UCSD-AML1 (cell line): ENCODE measurements around the gene PCDHB7.
A peak's percentile ranks its signal among the peaks of the same experiment; 100 is the strongest.
"Not testable (repeated sequence)": the region's sequence is repeated elsewhere in the genome, so short reads cannot be mapped to it uniquely, and the experiment has no call there.

Experiments
- DNase-seq: peaks from one replicate; lab custom pipeline; 2025; ENCODE audit not compliant: unreplicated experiment; lab: John Stamatoyannopoulos, UW

Gene PCDHB7

DNA sequence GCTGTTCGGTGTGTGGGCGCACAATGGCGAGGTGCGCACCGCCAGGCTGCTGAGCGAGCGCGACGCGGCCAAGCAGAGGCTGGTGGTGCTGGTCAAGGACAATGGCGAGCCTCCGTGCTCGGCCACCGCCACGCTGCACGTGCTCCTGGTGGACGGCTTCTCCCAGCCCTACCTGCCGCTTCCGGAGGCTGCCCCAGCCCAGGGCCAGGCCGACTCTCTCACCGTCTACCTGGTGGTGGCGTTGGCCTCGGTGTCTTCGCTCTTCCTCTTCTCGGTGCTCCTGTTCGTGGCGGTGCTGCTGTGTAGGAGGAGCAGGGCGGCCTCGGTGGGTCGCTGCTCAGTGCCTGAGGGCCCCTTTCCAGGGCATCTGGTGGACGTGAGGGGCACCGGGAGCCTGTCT, 7.4 kb downstream of the PCDHB7 start:
- not testable (repeated sequence) for DNase-seq

DNA sequence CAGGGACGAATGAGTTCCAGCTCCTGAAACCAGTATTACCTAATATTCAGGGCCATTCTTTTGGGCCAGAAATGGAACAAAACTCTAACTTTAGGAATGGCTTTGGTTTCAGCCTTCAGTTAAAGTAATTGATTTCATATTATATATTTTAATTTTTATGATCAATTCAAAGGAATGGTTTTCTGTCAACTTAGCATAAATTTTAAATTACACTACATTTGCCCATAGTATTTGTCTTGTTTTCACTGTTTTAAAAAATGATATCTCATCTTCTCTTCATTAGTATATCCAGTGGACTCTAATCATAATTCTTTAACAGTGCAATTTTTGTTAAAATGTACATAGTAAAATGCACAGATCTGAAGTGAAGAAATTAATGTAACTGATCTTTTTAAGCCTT, 7.9 kb downstream of the PCDHB7 start:
- DNase-seq, result no peak

DNA sequence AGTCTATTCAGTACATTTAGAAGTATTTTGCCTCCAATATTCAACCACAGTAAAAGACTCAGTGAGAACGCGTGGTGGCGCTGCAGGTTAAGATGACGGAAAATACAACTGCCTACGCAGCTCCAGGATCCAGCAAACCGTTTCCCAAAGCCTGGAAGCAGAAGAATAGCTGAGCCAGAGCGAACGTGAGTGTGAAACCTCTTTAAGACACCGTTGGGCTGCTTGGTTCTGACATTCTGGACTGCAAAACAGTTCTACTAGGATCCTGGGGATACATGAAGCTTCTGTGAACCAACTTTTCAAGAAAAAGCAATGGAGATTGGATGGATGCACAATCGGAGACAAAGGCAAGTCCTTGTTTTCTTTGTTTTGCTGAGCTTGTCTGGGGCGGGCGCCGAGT, 9.8 kb downstream of the PCDHB7 start, which contains the start of gene PCDHB16:
PCDHB16 (plus strand) TSS at position 140 of the 400 bp plus-strand sequence; CDS start at position 313, 173 bp downstream.
- no peak for DNase-seq

DNA sequence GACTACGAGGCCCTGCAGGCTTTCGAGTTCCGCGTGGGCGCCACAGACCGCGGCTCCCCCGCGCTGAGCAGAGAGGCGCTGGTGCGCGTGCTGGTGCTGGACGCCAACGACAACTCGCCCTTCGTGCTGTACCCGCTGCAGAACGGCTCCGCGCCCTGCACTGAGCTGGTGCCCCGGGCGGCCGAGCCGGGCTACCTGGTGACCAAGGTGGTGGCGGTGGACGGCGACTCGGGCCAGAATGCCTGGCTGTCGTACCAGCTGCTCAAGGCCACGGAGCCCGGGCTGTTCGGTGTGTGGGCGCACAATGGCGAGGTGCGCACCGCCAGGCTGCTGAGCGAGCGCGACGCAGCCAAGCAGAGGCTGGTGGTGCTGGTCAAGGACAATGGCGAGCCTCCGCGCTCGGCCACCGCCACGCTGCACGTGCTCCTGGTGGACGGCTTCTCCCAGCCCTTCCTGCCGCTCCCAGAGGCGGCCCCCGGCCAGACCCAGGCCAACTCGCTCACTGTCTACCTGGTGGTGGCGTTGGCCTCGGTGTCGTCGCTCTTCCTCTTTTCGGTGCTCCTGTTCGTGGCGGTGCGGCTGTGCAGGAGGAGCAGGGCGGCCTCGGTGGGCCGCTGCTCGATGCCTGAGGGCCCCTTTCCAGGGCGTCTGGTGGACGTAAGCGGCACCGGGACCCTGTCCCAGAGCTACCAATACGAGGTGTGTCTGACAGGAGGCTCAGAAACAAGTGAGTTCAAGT, 11.8 kb downstream of the PCDHB7 start:
- not testable (repeated sequence) for DNase-seq

DNA sequence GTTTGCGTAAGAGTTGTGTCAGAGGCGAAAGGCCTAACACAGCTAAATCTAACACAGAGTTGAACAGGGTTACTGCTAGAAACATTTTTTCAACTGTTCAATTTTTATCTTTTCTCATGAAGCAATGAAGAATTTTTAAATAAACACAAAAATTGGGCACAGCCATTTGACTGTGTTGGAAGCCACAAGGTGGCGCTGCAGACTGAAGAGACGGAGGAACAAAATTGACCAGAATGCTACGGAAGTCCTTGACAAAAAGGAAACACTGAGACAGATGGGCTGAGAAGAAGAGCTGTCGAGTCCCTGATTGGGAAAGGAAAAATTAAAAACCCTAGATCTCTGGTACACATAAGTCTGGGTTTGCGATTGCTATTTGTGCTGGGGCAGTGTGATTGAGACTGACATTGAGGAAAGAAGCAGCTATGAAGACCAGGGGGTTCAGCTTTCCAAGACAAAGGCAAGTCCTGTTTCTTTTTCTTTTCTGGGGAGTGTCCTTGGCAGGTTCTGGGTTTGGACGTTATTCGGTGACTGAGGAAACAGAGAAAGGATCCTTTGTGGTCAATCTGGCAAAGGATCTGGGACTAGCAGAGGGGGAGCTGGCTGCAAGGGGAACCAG, 14.6 kb downstream of the PCDHB7 start, which contains the start of gene PCDHB9:
PCDHB9 (plus strand) TSS at position 265 of the 616 bp plus-strand sequence; CDS start at position 423, 158 bp downstream.
- peak; percentile 33 for DNase-seq

GRCh38 chr5:141188682-141189081, 16.2 kb downstream of the PCDHB7 start:
- DNase-seq, result not testable (repeated sequence)

- not testable (repeated sequence) for DNase-seq
Measured at GRCh38 chr5:141189131-141189530, 16.7 kb downstream of the PCDHB7 start.

GRCh38 chr5:141192110-141192725, 19.8 kb downstream of the PCDHB7 start, which contains the start of gene PCDHB10:
Gene PCDHB10 (plus strand): TSS chr5:141192353. CDS start chr5:141192553, 200 bp downstream.
- peak; percentile 41 for DNase-seq

DNA sequence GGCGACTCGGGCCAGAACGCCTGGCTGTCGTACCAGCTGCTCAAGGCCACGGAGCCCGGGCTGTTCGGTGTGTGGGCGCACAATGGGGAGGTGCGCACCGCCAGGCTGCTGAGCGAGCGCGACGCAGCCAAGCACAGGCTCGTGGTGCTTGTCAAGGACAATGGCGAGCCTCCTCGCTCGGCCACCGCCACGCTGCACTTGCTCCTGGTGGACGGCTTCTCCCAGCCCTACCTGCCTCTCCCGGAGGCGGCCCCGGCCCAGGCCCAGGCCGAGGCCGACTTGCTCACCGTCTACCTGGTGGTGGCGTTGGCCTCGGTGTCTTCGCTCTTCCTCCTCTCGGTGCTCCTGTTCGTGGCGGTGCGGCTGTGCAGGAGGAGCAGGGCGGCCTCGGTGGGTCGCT, 21.9 kb downstream of the PCDHB7 start:
- not testable (repeated sequence) for DNase-seq

DNA sequence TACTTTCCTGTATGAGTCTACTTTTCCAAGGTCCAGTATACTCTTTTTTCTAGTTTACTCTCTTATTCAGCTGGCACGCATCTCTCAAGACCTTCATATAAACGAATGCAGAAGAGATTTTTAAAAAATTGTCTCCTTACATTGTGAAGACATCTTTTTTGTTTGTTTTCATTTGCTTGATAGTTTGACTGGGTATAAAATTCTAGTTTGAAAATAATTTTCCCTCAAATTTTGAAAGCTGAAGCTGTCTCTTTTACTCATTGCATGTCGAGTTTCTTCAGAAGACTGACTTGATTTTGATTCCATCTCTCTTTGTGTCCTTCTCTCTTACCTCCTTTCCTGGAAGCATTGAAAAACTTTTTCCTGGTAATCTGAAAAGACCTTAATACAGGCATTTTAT, 23.9 kb downstream of the PCDHB7 start:
- DNase-seq, result no peak

- DNase-seq, result no peak
Measured at GRCh38 chr5:141199359-141200235, 27.2 kb downstream of the PCDHB7 start, which contains the start of gene PCDHB11. Gene PCDHB11 (plus strand): TSS chr5:141199627. CDS start chr5:141199775, 148 bp downstream.

DNA sequence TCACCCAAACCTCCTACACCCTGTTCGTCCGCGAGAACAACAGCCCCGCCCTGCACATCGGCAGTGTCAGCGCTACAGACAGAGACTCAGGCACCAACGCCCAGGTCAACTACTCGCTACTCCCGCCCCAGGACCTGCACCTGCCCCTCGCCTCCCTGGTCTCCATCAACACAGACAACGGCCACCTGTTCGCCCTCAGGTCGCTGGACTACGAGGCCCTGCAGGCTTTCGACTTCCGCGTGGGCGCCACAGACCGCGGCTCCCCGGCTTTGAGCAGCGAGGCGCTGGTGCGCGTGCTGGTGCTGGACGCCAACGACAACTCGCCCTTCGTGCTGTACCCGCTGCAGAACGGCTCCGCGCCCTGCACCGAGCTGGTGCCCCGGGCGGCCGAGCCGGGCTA, 28.7 kb downstream of the PCDHB7 start:
- not testable (repeated sequence) for DNase-seq

DNA sequence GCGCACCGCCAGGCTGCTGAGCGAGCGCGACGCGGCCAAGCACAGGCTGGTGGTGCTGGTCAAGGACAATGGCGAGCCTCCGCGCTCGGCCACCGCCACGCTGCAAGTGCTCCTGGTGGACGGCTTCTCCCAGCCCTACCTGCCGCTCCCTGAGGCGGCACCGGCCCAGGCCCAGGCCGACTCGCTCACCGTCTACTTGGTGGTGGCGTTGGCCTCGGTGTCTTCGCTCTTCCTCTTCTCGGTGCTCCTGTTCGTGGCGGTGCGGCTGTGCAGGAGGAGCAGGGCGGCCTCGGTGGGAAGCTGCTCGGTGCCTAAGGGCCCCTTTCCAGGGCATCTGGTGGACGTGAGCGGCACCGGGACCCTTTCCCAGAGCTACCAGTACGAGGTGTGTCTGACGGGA, 29.2 kb downstream of the PCDHB7 start:
- DNase-seq, result not testable (repeated sequence)

DNA sequence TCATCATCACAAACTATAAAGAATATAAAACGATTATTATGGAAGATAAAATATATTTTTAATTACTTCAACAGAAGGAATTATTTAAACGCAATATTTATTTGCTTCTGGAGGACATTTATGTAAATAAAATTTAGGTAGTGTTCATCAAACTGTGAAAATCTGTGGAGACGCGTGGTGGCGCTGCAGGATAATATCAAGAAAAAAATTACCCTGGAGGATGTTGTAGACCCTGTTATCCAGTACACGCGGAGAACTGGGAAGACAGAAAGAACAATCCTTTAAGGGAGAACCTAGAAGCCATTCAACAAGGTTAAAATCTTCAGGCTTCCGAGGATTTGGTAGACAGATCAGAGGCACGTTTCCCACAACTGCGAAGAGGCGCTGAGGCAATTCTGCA, 36.0 kb downstream of the PCDHB7 start, which contains the start of gene PCDHB12:
PCDHB12 (plus strand) TSS at position 242 of the 400 bp plus-strand sequence. CDS start 189 bp downstream, outside the sequence.
- DNase-seq, result no peak

- not testable (repeated sequence) for DNase-seq
Measured at GRCh38 chr5:141210281-141210680, 37.8 kb downstream of the PCDHB7 start.

- not testable (repeated sequence) for DNase-seq
Measured at GRCh38 chr5:141210849-141211248, 38.4 kb downstream of the PCDHB7 start.

GRCh38 chr5:141213656-141214339, 41.4 kb downstream of the PCDHB7 start, which contains the start of gene PCDHB13:
Gene PCDHB13 (plus strand): TSS chr5:141213919. CDS start chr5:141214124, 205 bp downstream.
- DNase-seq, result peak; percentile 27

- DNase-seq, result not testable (repeated sequence)
Measured at GRCh38 chr5:141214583-141214982, 42.1 kb downstream of the PCDHB7 start.

DNA sequence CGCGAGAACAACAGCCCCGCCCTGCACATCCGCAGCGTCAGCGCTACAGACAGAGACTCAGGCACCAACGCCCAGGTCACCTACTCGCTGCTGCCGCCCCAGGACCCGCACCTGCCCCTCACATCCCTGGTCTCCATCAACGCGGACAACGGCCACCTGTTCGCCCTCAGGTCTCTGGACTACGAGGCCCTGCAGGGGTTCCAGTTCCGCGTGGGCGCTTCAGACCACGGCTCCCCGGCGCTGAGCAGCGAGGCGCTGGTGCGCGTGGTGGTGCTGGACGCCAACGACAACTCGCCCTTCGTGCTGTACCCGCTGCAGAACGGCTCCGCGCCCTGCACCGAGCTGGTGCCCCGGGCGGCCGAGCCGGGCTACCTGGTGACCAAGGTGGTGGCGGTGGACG, 43.1 kb downstream of the PCDHB7 start:
- not testable (repeated sequence) for DNase-seq

DNA sequence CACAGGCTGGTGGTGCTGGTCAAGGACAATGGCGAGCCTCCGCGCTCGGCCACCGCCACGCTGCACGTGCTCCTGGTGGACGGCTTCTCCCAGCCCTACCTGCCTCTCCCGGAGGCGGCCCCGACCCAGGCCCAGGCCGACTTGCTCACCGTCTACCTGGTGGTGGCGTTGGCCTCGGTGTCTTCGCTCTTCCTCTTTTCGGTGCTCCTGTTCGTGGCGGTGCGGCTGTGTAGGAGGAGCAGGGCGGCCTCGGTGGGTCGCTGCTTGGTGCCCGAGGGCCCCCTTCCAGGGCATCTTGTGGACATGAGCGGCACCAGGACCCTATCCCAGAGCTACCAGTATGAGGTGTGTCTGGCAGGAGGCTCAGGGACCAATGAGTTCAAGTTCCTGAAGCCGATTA, 43.6 kb downstream of the PCDHB7 start:
- DNase-seq, result not testable (repeated sequence)
